ENCODE data around the gene PCSK4. TPM values are rescaled to one million over a fixed set of nuclear protein-coding genes. Genes with fewer than 3 reads are reported as not detected.

PCSK4 gene
- total and polyA plus RNA-seq, 2 donors (not counting 3 experiments of a cell fraction or from before 2014, with no cell fraction given), result 1.2 to 1.7 TPM

GRCh38 chr19:1526979-1527649, 37.0 kb upstream of the PCSK4 start:
- CTCF ChIA-PET, result interaction anchor here (1.4 kb wide), 1 partner anchor 19 kb away, joined by 6 read pairs; no protein-coding TSS in a partner anchor
- no peak for TF ChIP-seq POLR2A (IDR thresholded peaks at IDR 0.05; ENCODE audit: low read depth, low read length)
- no peak for TF ChIP-seq EZH2 (IDR thresholded peaks at IDR 0.05; ENCODE audit: borderline replicate concordance, low read depth, low read length, severe bottlenecking)
- TF ChIP-seq CTCF (IDR thresholded peaks at IDR 0.05; ENCODE audit: extremely low read depth in 1 of 2, insufficient read depth in 1 of 2, low read depth in 1 of 2, low read length in 2 of 2), result no peak
- TF ChIP-seq MYC (IDR thresholded peaks at IDR 0.05; ENCODE audit: low read depth, low read length), result no peak
- no peak for TF ChIP-seq MAX (IDR thresholded peaks at IDR 0.05; ENCODE audit: insufficient read depth, insufficient read length)
- TF ChIP-seq JUN (IDR thresholded peaks at IDR 0.05; ENCODE audit: borderline replicate concordance, insufficient read depth, insufficient read length, low read depth), result no peak
- no peak for TF ChIP-seq POLR2AphosphoS5 (IDR thresholded peaks at IDR 0.05; ENCODE audit: insufficient read depth, low read depth, low read length)
- TF ChIP-seq GATA2 (IDR thresholded peaks at IDR 0.05; ENCODE audit: insufficient read depth, insufficient read length, low read depth, low read length), result no peak

More at GRCh38 chr19:1526979-1527649, 37.0 kb upstream of the PCSK4 start:
- Histone ChIP-seq H3K4me3 (replicated peaks in 1 of 3; ENCODE audit: insufficient read depth in 1 of 3, low read depth in 1 of 3, low read length in 3 of 3) (no peak overlapping the region), H3K36me3 (ENCODE audit: control insufficient read depth in 2 of 2, extremely low read depth in 1 of 2, insufficient read depth in 2 of 2, low read length in 2 of 2) (no peaks in the 10 kb centered on the region), H3K9me3 (replicated peaks; ENCODE audit: control insufficient read depth, insufficient read depth, low read length) (no peaks in the 10 kb centered on the region), H4K20me1 (replicated peaks; ENCODE audit: control insufficient read depth, extremely low read depth, insufficient read depth, low read length) (no peaks in the 10 kb centered on the region), H3K4me1 (ENCODE audit: control insufficient read depth, extremely low read depth, insufficient read depth, low read length) (no peaks in the 10 kb centered on the region), H3K27me3 (ENCODE audit: control insufficient read depth in 2 of 2, insufficient read depth in 2 of 2, low read length in 2 of 2) (peaks cover 9 to 12% of the 10 kb centered on the region in 2 experiments), H3K9me1 (replicated peaks; ENCODE audit: control insufficient read depth, extremely low read depth, insufficient read depth, low read length) (no peaks in the 10 kb centered on the region), H3K9ac (replicated peaks; ENCODE audit: extremely low read depth, insufficient read depth, low read length) (no peak overlapping the region), H3K79me2 (ENCODE audit: control insufficient read depth, insufficient read depth, low read length) (no peaks in the 10 kb centered on the region), H3K27ac (ENCODE audit: insufficient read depth, low read depth, low read length) (no peak overlapping the region), H2AFZ (ENCODE audit: low read depth, low read length) (no peak overlapping the region), H3K4me2 (ENCODE audit: insufficient read depth, low read length) (no peak overlapping the region)
- intact Hi-C loops (cut with micrococcal nuclease) (no loop called here), dilution Hi-C loops (cut with MboI; ENCODE audit: extremely low pct_ligation_motif_present, low sequenced_read_pairs) (no loop called here)
- no peak for DNase-seq (ENCODE audit: low read depth, low spot score)
- POLR2A ChIA-PET, result interaction anchor here (0.6 kb wide), 1 partner anchor 348 kb away, joined by 7 read pairs; no protein-coding TSS in a partner anchor
- BruUV-seq (replicated peaks), result no TSS peak
- FAIRE-seq, result no peak

All from endothelial cell of umbilical vein (primary cell).